HepG2 (cell line): ENCODE measurements around the gene BBLN. TPM values are rescaled to one million over a fixed set of nuclear protein-coding genes. Genes with fewer than 3 reads are reported as not detected.
A peak's percentile ranks its signal among the peaks of the same experiment; 100 is the strongest.

Source experiments
- CENPT ChIP-seq: sonication (generic); formaldehyde crosslinking; IDR thresholded peaks from 2 replicates; pipeline ENCODE4 v1.8.0; 2022; ENCODE audit warnings: low read depth, mild to moderate bottlenecking, moderate library complexity, missing genetic modification reagents
- MEIS1 ChIP-seq: sonication (generic); formaldehyde crosslinking; IDR thresholded peaks from 2 replicates; pipeline ENCODE4 v1.9.0; 2021; ENCODE audit warnings: mild to moderate bottlenecking, missing genetic modification reagents, moderate library complexity, borderline replicate concordance
- SAFB2 ChIP-seq: sonication (generic); formaldehyde crosslinking; IDR thresholded peaks from 2 replicates; pipeline ENCODE4 v1.5.1; 2020; ENCODE audit warnings: missing genetic modification reagents, low read depth, mild to moderate bottlenecking, borderline replicate concordance
- SRSF9 ChIP-seq: fragments of 200-400 bp; formaldehyde crosslinking; IDR thresholded peaks from 2 replicates; pipeline ENCODE4 v1.6.1; 2018; ENCODE audit warnings: borderline replicate concordance, mild to moderate bottlenecking, low read depth, low read length; ENCODE audit not compliant: insufficient read depth, poor library complexity, severe bottlenecking
- ZFYVE20 ChIP-seq: sonication (generic); formaldehyde crosslinking; IDR thresholded peaks from 2 replicates; pipeline ENCODE4 v1.8.0; 2023; ENCODE audit warnings: low read depth, mild to moderate bottlenecking, moderate library complexity, missing genetic modification reagents, borderline replicate concordance
- ZNF224 ChIP-seq: sonication (generic); formaldehyde crosslinking; IDR thresholded peaks from 2 replicates; pipeline ENCODE4 v1.5.0; 2020; ENCODE audit warnings: mild to moderate bottlenecking, missing genetic modification reagents
- ZNF354B ChIP-seq: sonication (generic); formaldehyde crosslinking; IDR thresholded peaks from 2 replicates; pipeline ENCODE4 v1.8.0; 2022; ENCODE audit warnings: mild to moderate bottlenecking, missing genetic modification reagents
- ZNF674 ChIP-seq: sonication (generic); formaldehyde crosslinking; IDR thresholded peaks from 2 replicates; pipeline ENCODE4 v1.5.0; 2020; ENCODE audit warnings: low read depth, mild to moderate bottlenecking, missing genetic modification reagents
- ZNF776 ChIP-seq: sonication (generic); formaldehyde crosslinking; IDR thresholded peaks from 2 replicates; pipeline ENCODE4 v1.4.0; 2020; ENCODE audit warnings: mild to moderate bottlenecking, missing genetic modification reagents
- polyA plus RNA-seq, 8 experiments: library from polyadenylated mRNA; depleted of rRNA in 3 of 8; stranded (reverse) in 7 of 8; unstranded in 1 of 8; fragments of >200 nt; fragmentation: Illumina TruSeq in 4 of 8; extraction: Trizol in 4 of 8; gene quantifications; 2 replicates each; pipeline versions ENCODE4 v1.2.1 to v1.2.3, GENCODE V29; 2011 to 2016; ENCODE audit warnings: low read depth in 4 of 8, missing spikeins in 1 of 8, mixed read lengths in 1 of 8; ENCODE audit not compliant: insufficient read depth in 1 of 8
- total RNA-seq, 5 experiments: library from RNA; depleted of rRNA; stranded (reverse); fragments of >200 nt; fragmentation: Illumina TruSeq; extraction: Trizol; gene quantifications; 2 replicates each; pipeline ENCODE4 v1.2.3, GENCODE V29; 2016; ENCODE audit warnings: low read depth in 1 of 5
- TF ChIP-seq, protein P1 (sequence below): sonication (generic); formaldehyde crosslinking; IDR thresholded peaks from 2 replicates; pipeline ENCODE4 v1.8.0; 2022; ENCODE audit warnings: mild to moderate bottlenecking, missing genetic modification reagents, borderline replicate concordance
- TF ChIP-seq, protein P2 (sequence below): sonication (generic); formaldehyde crosslinking; IDR thresholded peaks from 2 replicates; pipeline ENCODE4 v1.5.1; 2020; ENCODE audit warnings: mild to moderate bottlenecking, moderate library complexity, missing genetic modification reagents
- TF ChIP-seq, protein P3 (sequence below): sonication (generic); formaldehyde crosslinking; IDR thresholded peaks from 2 replicates; pipeline ENCODE4 v1.4.0; 2020; ENCODE audit warnings: missing genetic modification reagents, mild to moderate bottlenecking, borderline replicate concordance

The BBLN gene
- total and polyA plus RNA-seq, 2 of the 13 experiments (the other 11 are each of a cell fraction or from before 2014, with no cell fraction given): 27.6 to 33.1 TPM

DNA sequence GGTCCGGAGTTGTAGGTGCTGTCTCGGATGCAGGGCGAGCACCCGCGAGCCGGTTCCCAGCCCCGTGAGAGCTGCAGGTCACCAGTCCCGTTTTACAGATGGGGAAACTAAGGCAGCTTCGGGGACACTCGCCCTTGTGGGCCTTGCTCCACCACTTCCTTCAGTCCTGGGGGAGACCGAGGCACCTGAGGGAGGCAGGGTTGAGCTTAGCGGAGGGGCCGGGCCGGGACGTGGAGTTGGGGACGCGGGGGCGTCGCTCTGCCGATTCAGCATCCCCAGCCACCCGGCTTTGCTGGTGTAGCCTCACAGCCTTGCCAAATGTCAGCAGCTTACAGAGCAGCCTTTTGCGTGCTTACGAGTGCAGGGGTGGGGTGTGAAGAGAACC lies 530 bp downstream of the BBLN start (continued):
- TF ChIP-seq, protein P1, sequence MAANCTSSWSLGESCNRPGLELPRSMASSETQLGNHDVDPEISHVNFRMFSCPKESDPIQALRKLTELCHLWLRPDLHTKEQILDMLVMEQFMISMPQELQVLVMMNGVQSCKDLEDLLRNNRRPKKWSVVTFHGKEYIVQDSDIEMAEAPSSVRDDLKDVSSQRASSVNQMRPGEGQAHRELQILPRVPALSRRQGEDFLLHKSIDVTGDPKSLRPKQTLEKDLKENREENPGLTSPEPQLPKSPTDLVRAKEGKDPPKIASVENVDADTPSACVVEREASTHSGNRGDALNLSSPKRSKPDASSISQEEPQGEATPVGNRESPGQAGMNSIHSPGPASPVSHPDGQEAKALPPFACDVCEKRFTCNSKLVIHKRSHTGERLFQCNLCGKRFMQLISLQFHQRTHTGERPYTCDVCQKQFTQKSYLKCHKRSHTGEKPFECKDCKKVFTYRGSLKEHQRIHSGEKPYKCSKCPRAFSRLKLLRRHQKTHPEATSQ (CRISPR knock-in tag): 0 out of 2 replicates have a peak, but pooled peaks have one; percentile 19
- 0 out of 2 replicates have a peak, but pooled peaks have one; percentile 11 for TF ChIP-seq ZNF776 (CRISPR knock-in tag)
- TF ChIP-seq CENPT (CRISPR knock-in tag): no peak
- TF ChIP-seq, protein P2, sequence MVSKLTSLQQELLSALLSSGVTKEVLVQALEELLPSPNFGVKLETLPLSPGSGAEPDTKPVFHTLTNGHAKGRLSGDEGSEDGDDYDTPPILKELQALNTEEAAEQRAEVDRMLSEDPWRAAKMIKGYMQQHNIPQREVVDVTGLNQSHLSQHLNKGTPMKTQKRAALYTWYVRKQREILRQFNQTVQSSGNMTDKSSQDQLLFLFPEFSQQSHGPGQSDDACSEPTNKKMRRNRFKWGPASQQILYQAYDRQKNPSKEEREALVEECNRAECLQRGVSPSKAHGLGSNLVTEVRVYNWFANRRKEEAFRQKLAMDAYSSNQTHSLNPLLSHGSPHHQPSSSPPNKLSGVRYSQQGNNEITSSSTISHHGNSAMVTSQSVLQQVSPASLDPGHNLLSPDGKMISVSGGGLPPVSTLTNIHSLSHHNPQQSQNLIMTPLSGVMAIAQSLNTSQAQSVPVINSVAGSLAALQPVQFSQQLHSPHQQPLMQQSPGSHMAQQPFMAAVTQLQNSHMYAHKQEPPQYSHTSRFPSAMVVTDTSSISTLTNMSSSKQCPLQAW (CRISPR knock-in tag): 0 out of 2 replicates have a peak, but pooled peaks have one; percentile 18
- 0 out of 2 replicates have a peak, but pooled peaks have one; percentile 10 for TF ChIP-seq ZFYVE20 (CRISPR knock-in tag)
- TF ChIP-seq, protein P3, sequence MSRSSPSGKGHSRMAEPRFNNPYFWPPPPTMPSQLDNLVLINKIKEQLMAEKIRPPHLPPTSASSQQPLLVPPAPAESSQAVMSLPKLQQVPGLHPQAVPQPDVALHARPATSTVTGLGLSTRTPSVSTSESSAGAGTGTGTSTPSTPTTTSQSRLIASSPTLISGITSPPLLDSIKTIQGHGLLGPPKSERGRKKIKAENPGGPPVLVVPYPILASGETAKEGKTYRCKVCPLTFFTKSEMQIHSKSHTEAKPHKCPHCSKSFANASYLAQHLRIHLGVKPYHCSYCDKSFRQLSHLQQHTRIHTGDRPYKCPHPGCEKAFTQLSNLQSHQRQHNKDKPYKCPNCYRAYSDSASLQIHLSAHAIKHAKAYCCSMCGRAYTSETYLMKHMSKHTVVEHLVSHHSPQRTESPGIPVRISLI (CRISPR knock-in tag): no peak
- TF ChIP-seq SAFB2 (CRISPR knock-in tag): 0 out of 2 replicates have a peak, but pooled peaks have one; percentile 27
- TF ChIP-seq ZNF224 (CRISPR knock-in tag): 0 out of 2 replicates have a peak, but pooled peaks have one; percentile 2
- no peak for TF ChIP-seq SRSF9
- TF ChIP-seq ZNF354B (CRISPR knock-in tag): 0 out of 2 replicates have a peak, but pooled peaks have one; percentile 19
- TF ChIP-seq MEIS1 (CRISPR knock-in tag): 0 out of 2 replicates have a peak, but pooled peaks have one; percentile 14
- TF ChIP-seq ZNF674 (CRISPR knock-in tag): no peak
